Measurements from ENCODE around the gene MAL. TPM values are rescaled to one million over a fixed set of nuclear protein-coding genes. Genes with fewer than 3 reads are reported as not detected.

The MAL gene
- total RNA-seq, 1 donor from 2014 or later = not detected

DNA sequence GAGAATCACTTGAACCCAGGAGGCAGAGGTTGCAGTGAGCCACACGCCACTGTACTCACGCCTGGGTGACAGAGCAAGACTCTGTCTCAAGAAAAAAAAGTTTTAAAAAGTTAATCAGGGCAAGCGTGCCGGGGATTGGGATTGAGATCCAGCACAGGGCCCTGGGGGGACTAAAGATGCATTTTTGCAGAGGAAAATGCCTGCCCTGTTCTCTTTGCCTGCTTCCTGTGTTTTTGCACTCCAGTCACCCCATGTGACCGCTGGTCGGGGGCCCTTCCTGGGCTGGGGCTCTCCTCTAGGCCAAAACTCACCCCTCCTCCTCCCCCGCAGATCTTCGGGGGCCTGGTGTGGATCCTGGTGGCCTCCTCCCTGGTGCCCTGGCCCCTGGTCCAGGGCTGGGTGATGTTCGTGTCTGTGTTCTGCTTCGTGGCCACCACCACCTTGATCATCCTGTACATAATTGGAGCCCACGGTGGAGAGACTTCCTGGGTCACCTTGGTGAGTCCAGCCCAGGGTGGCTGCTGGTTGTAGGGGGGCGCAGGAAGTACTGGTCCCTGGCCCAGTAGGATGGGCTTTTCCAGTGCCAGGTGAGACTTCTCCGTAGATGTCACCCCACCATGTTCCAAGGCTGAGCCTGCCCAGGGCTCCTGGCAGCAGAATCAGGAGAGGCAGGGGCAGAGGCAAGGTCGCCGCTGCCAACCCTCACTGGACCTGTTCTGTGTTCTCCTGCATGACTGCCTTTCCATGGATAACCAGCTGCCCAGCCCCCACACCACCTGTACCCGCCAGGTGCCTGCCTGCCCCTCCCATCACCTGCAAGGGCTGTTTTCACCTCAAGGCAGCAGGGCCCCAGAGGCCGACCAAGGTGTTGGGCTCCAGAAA, 22.4 kb downstream of the MAL start:
- H3K27ac Mint-ChIP-seq (ENCODE audit: unreplicated experiment) = no peak overlapping the region
- H3K27me3 Mint-ChIP-seq (ENCODE audit: unreplicated experiment) = peaks cover 9% of the 10 kb centered on the region
- no peak overlapping the region for H3K4me3 Mint-ChIP-seq (ENCODE audit: unreplicated experiment)

DNA sequence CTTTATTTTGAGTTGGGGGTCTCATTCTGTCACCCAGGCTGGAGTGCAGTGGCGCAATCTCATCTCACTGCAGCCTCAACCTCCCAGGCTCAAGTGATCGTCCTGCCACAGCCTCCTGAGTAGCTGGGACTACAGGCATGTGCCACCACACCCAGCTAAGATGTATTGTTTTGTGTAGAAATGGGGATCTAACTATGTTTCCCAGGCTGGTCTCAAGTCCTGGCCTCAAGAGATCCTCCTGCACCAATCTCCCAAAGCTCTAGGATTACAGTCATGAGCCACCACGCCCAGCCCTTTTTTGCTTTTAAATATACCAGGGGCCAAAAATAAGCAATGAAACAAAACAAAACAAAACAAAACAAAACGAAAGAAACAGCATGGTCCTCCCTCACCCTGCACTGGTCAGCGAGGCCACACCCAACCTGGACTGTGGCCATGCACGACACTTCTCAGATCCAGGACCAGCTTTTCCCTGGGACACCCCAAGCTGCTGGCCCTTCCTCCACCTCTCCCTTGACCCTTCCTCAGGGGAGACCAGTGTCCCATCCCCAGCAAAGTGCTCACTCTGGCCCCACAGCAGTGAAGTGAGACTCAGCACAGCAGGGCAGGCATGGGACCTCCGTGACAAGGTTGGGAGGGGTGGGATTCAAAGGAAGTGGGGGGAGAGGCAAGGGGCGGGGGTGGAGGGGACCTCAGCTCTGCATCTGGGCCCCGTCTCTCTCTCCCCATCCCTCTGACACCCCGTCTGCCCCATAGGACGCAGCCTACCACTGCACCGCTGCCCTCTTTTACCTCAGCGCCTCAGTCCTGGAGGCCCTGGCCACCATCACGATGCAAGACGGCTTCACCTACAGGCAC, 23.5 kb downstream of the MAL start:
- TF ChIP-seq, protein P1, sequence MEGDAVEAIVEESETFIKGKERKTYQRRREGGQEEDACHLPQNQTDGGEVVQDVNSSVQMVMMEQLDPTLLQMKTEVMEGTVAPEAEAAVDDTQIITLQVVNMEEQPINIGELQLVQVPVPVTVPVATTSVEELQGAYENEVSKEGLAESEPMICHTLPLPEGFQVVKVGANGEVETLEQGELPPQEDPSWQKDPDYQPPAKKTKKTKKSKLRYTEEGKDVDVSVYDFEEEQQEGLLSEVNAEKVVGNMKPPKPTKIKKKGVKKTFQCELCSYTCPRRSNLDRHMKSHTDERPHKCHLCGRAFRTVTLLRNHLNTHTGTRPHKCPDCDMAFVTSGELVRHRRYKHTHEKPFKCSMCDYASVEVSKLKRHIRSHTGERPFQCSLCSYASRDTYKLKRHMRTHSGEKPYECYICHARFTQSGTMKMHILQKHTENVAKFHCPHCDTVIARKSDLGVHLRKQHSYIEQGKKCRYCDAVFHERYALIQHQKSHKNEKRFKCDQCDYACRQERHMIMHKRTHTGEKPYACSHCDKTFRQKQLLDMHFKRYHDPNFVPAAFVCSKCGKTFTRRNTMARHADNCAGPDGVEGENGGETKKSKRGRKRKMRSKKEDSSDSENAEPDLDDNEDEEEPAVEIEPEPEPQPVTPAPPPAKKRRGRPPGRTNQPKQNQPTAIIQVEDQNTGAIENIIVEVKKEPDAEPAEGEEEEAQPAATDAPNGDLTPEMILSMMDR (IDR thresholded peaks at IDR 0.05; ENCODE audit: unreplicated experiment) = no peak
- Mint-ChIP-seq H3K9me3 (ENCODE audit: unreplicated experiment) (no peaks in the 10 kb centered on the region), H3K27ac (ENCODE audit: unreplicated experiment) (no peak overlapping the region), H3K4me1 (ENCODE audit: unreplicated experiment) (peaks cover 17% of the 10 kb centered on the region), H3K27me3 (ENCODE audit: unreplicated experiment) (peaks cover 9% of the 10 kb centered on the region), H3K4me3 (ENCODE audit: unreplicated experiment) (no peak overlapping the region), H3K36me3 (ENCODE audit: low read depth, unreplicated experiment) (no peaks in the 10 kb centered on the region)
- no peak for DNase-seq (ENCODE audit: low spot score)

More for the DNA sequence above, 22.4 kb downstream of the MAL start:
- TF ChIP-seq, protein P1 (IDR thresholded peaks at IDR 0.05; ENCODE audit: unreplicated experiment) = no peak
- H3K9me3 Mint-ChIP-seq (ENCODE audit: unreplicated experiment) = no peaks in the 10 kb centered on the region
- no peak for DNase-seq (ENCODE audit: low spot score)
- no peaks in the 10 kb centered on the region for H3K36me3 Mint-ChIP-seq (ENCODE audit: low read depth, unreplicated experiment)
- peaks cover 12% of the 10 kb centered on the region for H3K4me1 Mint-ChIP-seq (ENCODE audit: unreplicated experiment)

GRCh38 chr2:95049683-95049955, 24.1 kb downstream of the MAL start:
- H3K9me3 Mint-ChIP-seq (ENCODE audit: unreplicated experiment) = no peaks in the 10 kb centered on the region
- TF ChIP-seq, protein P1 (IDR thresholded peaks at IDR 0.05; ENCODE audit: unreplicated experiment) = no peak
- no peak for DNase-seq (ENCODE audit: low spot score)
- no peak overlapping the region for H3K4me3 Mint-ChIP-seq (ENCODE audit: unreplicated experiment)
- no peaks in the 10 kb centered on the region for H3K36me3 Mint-ChIP-seq (ENCODE audit: low read depth, unreplicated experiment)
- peaks cover 9% of the 10 kb centered on the region for H3K27me3 Mint-ChIP-seq (ENCODE audit: unreplicated experiment)
- H3K27ac Mint-ChIP-seq (ENCODE audit: unreplicated experiment) = no peak overlapping the region
- H3K4me1 Mint-ChIP-seq (ENCODE audit: unreplicated experiment) = peaks cover 15% of the 10 kb centered on the region

GRCh38 chr2:95049961-95050360, 24.5 kb downstream of the MAL start:
- Mint-ChIP-seq H3K36me3 (ENCODE audit: low read depth, unreplicated experiment) (no peaks in the 10 kb centered on the region), H3K4me3 (ENCODE audit: unreplicated experiment) (no peak overlapping the region)
- TF ChIP-seq, protein P1 (IDR thresholded peaks at IDR 0.05; ENCODE audit: unreplicated experiment) = no peak

More at GRCh38 chr2:95049961-95050360, 24.5 kb downstream of the MAL start:
- DNase-seq (ENCODE audit: low spot score) = no peak
- no peak overlapping the region for H3K27ac Mint-ChIP-seq (ENCODE audit: unreplicated experiment)
- peaks cover 11% of the 10 kb centered on the region for H3K4me1 Mint-ChIP-seq (ENCODE audit: unreplicated experiment)
- peaks cover 9% of the 10 kb centered on the region for H3K27me3 Mint-ChIP-seq (ENCODE audit: unreplicated experiment)
- no peaks in the 10 kb centered on the region for H3K9me3 Mint-ChIP-seq (ENCODE audit: unreplicated experiment)

Data from endothelial cell (in vitro differentiated cells).